HG03521 (cell line): ENCODE measurements around the gene DPEP1.
"Not testable (repeated sequence)": the region's sequence is repeated elsewhere in the genome, so short reads cannot be mapped to it uniquely, and the experiment has no call there.

Experiments
- ATAC-seq: cut with Tn5 transposase; IDR thresholded peaks from one replicate; pipeline ENCODE4 v1.9.1; 2021; ENCODE audit warnings: mild to moderate bottlenecking, moderate library complexity; ENCODE audit not compliant: unreplicated experiment

Gene DPEP1

DNA sequence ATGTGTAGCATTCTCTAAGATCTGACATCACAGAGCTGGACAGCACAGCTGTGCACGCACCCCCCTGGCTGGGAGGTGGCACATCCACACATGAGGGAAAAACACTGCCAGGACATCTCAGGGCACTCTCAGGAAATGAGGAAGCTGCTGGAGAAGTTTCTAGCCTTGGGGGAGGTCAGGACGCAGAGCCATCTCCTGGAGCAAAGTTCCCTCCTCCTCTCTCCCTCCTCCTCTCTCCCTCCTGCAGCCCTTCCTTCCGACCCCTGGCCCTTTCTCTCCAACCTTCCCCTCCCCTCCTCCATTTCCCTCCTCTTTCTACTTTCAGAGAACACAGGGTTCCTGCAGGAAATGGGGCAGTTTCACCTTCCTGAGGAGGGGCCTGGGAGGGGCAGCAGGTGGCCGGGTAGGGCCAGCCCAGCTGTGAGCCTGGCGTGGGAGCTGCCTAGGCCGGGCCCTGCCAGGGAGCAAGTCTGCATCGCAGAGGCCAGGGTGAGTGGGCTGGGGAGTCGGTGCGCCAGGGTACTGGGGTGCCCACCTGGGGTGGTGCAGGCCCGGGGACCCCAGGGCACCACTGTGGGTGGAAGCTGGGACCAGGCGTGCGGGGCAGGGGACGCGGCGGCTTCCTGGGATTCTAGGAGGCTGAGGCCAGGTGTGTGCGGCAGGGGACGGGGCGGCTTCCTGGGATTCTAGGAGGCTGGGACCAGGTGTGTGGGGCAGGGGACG lies at the start of gene DPEP1:
Gene DPEP1, plus strand, starts transcription at position 412 of the 723 bp plus-strand sequence. CDS start 16,769 bp downstream, outside the sequence.
- no peak for ATAC-seq

DNA sequence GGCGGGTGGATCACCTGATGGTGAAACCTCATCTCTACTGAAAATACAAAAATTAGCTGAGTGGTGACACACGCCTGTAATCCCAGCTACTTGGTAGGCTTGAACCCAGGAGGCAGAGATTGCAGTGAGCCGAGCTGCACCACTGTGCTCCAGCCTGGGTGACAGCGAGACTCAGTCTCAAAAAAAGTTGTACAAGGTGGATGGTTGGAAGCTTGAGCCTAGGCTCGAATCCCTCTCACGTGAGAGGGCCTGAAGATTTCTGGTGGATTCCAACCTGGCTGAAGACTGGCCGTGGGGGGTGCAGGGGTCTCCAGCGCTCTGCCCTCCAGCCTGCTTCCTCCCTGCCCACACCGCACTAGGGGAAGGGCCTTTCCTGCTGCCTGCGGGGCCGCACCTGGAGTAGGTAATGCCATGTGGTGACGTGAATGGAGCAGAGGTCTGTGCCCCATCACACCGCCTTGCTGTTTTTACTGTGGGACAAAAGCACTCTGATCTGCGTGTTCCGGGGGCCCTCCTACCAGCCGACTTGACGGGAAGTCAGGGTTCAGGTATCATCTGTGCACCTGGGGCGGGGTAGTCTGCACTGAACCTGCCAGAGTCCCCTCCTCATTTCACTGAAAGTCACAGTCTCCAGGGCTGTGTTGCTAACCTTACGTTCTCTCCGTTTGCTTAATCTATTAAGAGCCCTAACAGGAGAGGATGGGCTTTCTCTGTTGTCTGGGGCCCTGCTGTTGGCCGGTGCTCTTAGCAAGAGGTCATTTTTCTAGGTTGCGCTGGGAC lies 48.8 kb upstream of the DPEP1 start:
- ATAC-seq = no peak

DNA sequence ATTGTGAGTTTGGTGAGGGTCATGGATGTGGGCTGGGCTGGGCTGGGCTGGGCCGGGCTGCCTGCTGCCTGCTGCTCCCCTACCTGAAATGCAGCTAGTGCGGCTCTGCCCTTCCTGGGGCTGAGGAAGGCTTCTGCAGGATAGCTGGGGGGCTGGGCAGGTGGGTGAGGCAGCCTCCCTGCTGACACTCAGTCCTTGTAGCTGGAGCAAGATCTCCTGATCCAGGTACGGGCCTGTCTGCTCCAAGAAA lies 48.3 kb upstream of the DPEP1 start:
- ATAC-seq = no peak

DNA sequence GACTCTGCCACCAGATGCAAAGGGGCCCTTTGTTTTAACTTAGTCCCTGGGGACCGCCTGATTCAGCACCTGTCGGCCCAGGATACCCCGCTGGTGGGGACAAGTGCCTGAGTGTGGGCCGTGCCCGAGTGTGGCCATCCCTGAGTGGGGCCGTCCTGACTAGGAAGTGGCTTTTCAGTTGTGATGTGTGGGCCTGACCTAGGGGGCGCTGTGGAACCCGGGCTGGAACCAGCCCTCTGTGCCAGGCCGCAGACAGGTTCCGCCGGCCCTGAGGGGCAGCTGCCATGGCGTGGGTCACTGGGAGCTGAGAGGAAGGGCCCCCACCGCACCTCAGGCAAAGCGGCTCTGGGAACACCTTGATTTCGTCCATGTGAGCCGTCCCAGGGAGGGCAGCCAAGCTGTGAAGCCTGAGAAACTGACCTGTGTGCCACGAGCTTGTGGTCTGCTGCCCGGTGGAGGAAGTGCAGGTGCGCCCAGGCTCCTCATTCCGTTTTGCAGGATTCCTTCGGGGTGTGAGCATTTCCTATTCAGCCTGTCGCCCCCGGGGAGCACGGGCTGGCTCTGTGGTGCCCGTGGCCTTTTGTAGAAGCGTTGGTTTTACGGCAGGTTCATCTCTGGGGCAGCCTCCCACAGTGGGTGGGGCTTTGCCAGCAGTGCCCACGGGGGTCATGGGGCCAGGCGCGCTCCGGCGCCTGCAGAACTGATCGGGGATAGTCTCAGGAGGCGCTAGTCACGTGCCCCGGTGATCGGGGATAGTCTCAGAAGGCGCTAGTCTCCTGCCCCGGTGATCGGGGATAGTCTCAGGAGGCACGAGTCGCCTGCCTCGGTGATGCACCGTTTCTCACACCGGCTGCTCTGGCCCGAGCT lies 47.7 kb upstream of the DPEP1 start:
- ATAC-seq = no peak

DNA sequence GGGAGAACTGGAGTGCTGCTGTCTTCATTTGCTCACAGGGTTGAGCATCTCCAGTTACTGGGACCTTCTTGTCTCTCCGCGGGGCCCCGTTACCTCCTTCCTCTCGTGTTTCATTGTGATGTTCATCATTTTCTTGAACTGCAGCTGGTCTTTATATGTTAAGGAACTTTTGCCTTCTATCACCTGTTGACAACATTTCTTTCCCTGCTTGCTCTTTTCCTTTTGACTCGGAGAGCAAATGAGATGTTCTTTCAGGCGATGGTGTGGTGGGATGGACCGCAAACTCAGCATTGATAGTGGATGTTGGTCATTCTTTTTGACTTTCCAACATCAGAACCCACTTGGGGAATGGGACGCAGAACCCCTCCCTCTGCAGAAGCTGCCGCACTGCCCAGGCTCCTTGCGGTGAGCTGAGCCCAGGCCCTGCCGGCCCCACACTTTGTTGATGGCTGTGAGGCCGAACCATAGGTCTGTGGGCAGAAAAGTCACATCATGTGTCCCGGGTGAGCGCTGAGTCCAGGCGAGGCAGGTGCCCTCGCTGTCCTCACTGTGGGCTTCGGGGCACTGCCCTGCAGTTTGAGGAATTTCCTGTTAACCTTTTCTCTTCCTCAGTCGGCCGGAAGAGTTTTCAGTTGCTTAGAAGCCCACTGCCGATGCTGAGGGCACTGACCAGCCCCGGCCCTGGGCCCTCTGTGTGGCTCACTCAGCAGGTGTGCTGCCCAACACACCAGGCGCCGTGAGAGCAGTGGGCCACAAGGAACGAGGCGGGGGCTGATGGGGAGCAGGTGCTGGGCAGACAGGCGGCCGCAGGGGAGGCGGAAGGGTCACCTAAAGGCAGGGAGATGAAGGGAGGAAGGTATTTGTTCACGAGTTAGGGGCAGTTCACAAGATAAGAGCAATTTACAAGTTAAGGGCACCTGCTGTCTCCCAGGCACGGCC lies 45.5 kb upstream of the DPEP1 start:
- ATAC-seq = no peak

DNA sequence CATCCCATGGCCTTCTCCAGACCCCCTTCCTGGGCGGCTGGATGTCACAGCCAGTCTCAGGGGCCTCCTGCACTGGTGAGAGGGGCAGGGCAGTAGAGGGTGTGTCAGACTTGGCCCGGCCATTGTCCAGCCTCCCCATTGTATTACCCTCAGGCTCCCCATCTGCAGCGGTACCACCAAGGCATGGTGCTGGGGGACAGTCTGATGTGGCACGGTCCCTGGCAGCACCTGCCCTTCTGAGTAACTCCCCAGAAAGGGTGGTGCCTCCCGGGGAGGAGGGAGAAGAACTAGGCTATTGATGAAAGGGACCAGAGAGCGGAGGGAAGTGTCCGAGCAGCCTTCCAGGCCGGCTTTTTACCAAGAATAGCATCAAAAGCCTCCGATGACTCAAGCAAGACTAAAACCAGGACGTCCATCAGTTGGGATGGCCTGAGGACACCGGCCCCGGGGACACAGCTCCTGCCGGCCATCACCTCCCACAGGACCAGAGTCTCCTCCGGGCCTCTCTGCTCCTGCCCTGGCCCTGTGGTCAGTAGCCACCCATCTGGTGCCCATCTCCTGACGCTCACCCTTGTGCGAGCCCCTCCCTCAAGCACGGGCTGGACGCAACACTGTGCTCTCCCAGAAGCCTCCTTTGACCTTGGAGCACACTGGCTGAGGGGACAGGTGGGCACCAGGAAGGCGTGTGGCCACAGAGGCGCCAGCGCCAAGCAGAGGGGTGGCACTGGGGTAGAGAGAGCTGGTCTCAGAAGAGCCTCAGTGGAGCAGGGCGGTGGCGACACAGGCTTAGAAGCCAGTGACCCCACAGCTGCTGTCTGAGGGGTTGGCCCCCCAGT lies 43.7 kb upstream of the DPEP1 start:
- ATAC-seq = no peak

DNA sequence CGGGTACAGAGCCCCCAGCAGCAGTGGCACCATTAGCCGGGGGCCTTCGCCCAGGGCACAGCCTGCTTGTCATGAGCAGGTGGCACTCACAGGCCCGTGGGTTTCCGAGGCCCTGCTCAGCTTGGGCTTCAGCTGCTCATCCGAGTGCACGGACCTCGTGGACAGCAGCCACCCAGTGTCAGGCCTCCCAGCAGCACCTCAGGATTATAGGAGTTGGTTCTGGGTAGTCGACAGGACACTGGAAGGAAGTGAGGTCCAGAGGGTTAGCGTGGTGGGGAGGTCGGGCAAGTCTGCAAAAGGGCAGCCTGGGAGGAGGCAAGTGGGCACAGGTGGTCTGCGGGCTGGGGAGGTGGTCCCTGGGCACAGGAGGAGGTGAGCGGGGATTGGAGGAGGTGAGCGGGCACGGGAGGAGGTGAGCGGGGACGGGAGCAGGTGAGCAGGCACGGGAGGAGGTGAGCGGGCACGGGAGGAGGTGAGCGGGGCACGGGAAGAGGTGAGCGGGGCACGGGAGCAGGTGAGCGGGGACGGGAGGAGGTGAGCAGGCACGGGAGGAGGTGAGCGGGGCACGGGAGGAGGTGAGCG lies 43.0 kb upstream of the DPEP1 start:
- no peak for ATAC-seq

DNA sequence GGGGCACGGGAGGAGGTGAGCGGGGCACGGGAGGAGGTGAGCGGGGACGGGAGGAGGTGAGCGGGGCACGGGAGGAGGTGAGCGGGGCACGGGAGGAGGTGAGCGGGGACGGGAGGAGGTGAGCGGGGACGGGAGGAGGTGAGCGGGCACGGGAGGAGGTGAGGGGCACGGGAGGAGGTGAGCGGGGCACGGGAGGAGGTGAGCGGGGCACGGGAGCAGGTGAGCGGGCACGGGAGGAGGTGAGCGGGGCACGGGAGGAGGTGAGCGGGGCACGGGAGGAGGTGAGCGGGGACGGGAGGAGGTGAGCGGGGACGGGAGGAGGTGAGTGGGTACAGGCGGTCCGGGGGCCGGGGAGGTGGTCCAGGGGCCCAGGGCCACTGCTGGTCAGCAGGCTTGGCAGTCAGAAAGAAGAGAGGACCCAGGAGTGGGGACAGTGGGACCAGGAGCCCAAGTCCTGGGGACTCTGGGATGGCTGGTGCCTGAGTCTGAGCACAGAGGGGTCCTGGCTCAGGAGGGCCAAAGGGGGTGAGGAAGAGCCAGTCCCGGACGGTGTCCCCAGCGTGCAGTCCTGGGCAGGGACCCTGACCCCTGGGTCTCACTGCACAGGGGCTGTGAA lies 42.4 kb upstream of the DPEP1 start:
- not testable (repeated sequence) for ATAC-seq

DNA sequence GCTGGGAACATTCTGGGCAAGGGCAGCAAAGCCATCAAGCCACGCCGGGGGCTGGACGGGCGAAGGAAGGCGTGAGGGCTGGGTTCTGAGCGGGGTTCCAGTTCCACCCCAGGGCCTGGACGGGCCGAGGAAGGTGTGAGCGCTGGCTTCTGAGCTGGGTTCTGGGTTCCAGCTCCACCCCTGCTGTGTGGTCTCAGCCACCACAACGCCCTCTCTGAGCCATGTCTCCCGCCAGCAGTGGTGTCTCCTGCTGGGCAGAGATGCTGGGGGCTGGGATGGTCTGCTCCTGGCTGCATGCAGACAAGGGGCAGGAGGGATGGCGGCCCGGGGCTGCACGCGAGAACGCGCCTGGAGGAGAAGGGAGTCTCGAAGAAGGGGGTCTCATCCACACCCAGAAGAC lies 41.8 kb upstream of the DPEP1 start:
- ATAC-seq = no peak

DNA sequence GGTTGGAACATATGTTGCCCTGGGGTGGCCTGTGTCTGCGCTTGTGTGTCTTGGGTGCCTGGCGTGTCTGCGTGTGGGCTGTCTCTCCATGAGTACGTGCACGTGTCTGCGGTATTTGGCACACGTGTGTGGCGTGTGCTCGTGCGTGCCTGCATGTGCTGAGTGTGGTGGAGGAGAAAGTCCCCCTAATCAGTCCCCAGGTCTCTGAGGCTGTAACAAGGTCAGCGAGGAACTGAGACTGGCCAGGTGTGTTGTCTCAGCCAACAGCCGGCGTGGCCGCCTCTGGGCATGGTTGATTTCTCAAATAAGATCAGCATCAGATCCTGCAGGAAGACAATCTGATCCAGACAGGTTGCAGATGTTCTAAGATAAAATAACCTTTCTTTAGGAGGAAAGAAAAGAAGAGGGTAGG lies 41.4 kb upstream of the DPEP1 start:
- no peak for ATAC-seq

DNA sequence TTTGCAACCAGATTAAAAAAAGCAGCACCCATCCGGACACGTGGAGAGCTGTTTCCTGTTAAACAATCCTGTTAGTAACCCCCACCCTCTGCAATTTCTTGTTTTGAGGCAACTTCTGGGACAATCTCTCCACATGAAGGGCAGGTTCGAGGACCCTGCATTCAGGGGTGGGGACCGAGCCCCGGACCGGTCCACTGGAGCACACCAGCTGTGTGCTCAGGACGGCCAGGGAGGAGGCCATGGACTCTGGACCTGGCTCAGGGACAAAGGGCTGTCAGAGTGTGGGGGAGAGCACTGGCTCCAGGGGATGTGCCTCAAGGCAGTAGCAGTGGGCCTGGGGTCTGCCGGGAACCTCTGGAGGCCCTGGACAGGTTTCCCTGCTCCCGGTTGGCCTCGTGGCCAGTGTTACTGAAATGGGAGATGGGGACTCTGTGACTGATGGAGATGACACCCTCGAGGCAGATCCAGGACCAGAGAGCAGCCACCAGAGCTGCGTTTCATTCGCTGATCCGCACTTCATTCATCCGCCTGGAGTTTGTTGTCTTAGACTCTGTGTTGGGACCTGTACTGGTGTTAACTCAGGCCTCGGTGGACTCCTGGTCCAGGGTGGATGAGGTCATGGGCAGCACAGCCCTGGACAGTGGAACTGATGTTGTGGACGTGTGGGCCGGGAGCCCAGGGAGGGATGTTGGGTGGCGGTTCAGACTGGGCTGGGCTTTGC lies 40.8 kb upstream of the DPEP1 start:
- ATAC-seq = no peak

DNA sequence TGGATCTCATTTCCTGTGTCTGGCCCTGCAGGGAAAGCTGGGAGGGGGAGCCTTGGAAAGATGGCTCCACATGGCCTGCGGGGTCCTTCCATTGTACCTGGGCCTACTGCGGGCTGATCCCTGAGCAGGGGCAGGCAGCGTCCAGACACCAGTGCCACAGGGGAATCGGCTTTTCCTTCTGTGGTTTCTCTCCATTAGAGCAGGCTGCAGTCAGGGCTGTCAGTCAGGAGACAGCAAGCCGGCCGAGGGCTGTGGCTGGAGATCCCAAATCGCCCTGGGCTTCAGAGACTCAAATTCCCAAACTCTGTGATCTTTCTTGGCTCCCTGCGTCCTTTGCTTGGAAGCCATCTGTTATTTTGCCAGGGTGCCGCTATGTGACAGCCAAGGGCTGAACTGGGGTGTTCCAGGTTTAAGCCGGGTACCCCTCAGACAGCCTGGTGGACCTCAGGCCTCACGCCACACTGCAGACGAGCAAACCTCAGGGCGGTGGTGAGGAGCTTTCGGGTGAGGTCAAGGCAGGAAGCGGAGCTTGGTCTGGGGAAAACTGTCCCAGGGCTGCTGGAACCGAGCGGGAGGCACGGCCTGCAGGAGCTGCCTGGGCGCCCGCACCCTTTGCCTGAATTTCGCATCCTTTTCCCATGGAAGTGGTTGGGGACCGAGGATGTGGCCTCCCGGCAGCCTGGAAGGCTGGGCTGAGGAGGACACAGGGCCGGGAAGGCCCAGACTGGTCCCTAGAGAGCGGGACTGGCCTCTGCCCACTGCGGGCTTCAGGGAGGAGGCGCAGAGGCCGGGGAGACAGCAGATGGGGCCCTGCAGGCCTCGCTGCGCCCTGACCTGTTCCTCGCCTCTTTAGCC lies 39.4 kb upstream of the DPEP1 start:
- no peak for ATAC-seq

DNA sequence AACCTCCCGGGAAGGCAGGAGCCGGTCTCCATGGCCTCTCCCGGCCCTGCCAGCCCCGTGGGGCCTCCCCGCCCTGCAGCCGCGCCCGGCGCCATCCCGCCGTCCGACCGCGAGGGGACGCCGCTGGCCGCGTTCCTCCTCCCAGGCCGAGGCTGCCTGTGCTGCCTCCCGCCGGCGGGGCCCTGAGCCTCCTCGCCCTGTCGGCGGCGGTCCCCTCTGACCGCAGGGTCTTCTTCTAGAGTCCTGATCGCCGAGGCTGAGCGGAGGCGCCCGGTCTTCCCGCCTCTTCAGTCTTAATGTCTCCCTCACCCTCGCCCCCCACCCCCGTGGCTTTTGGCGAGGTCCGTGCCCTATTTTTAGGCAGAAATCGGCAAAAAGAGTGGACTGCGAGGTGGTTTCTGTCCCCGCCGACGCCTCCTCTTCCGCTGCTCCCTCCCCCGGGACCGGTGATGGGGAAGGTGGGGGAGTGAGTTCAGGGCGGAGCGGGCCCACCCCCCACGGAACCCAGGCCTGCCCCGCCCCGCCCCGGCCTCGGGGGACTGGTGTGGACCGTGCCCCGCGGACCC lies 38.7 kb upstream of the DPEP1 start:
- no peak for ATAC-seq

DNA sequence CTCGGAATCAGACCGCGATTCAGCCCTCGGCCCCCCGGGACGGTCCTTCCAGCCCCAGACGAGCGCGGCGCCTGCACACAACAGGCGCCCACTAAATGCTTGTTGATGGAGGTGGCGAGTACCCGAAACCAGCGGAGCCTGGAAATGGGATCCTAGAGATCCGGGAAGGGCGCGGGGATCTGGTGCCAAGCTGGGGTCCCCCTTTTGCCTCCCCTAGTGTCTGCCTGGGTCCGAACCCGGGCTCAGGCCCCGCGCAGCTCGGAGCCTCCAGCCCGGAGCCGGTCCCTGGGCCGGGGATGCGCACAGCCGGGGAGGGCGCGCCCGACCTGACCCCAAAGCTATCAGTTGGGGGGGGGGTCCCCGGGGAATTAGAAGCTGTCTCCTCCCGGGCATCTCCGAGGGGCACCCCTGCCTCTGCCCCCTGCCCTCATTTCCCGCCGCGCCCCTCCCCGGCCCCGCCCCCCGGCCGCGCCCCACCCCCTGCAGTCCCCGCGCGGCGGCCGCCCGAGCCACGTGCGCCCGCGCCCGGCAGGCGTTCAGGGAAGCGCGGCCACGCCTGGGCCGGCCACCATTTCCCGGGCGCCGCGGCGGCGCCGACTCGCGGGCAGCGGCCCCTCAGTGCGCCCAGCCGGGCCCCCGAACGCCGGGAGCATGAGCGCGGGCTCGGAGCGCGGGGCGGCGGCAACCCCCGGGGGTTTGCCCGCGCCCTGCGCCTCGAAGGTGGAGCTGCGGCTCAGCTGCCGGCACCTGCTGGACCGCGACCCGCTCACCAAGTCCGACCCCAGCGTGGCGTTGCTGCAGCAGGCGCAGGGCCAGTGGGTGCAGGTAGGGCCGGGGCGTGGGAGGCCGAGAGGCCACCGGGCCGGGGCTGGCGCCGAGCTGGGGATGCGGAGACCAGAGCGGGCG lies 37.9 kb upstream of the DPEP1 start, which contains the start of gene CPNE7:
Gene CPNE7, plus strand, starts transcription at position 512 of the 906 bp plus-strand sequence. Its CDS starts 140 bp downstream, at position 652.
- ATAC-seq = no peak

DNA sequence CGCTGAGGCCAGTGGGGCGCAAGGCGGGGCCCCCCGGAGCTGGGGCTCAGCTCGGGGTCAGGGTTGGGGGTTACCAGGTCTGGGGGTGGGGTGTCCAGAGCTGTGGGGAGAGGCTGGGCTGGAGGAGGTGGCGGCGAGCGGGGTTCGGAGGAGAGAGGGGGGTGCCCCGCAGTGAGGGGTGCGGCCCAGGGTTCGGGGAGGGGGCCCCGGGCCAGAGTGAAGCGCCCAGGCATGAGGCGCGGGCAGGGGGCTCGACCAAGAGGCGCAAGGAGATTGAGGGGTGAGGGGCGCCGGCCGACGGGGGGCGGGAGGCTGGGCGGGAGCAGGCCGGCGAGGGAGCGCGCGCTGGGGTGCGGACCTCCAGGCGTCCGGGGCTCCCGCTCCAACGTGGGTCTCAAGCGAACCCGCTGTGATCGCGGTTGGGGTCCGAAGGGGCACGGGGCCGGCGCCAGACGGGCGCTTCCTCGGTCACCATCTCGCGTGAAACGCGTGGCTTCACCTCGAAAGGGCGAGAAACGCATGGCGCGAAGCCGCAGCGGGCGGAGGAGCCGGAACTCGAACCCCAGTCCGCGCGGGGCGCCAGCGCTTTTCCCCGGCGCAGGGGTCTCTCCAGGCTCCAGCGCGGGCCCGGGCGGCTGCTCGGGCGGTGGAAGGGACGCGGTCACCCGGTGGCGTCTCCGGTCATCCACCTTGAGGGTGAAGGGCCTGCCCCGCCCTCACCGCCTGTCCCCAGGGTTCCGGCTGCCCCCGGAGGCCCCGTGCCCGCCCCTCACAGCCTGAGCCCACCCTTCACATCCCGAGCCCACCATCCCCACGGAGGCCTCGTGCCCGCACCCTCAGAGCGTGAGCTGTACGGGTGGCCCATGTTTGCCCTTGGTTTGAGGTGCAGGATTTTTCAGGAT lies 37.0 kb upstream of the DPEP1 start:
- ATAC-seq = no peak
